Measurements from ENCODE around the gene VARS2.

VARS2 gene

DNA sequence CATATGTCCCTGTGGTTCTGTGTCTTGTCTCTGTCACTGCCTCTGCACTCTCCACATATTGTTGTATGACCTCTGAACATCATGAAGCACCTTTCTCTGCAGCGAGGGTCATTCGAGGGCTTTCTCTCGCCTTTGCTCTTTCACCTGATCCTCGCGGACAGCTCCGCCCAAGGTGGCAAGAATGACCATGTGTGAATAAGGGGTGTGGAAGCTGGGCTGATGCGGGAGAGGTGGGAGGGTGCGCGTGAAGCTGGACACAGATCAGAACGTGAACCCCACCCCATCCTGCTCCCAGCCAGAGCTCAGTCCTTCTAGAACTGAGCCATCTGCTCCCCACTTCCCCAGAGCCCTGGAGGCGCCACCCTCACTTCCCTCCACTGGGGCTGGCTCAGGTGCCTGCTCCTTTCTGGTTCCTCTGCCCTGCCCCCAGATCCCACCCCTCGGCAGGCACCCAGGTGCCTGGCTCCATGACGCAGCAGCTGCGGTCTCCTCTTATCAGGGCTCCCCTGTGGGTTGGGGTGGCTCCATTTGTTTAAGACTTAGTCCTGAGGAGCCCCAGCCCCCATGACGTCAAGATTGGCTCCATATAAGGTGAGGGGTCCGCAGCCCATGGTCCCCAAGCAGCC is 26.4 kb downstream of the VARS2 start, which contains the start of gene MUCL3:
Gene MUCL3 (plus strand): TSS at position 613 of the 626 bp plus-strand sequence. CDS start 27 bp downstream, outside the sequence.
- Histone ChIP-seq H3K79me2 (ENCODE audit: insufficient read depth, low read length) (no peaks in the 10 kb centered on the region), H4K20me1 (ENCODE audit: insufficient read depth, low read length) (no peaks in the 10 kb centered on the region), H3K4me1 (ENCODE audit: insufficient read depth, low read length) (no peaks in the 10 kb centered on the region), H3K27me3 (ENCODE audit: insufficient read depth, low read length, poor library complexity) (peaks cover 10% of the 10 kb centered on the region), H3K27ac (ENCODE audit: low read length) (no peak within 1 kb of the TSS), H3K36me3 (ENCODE audit: insufficient read depth, low read length) (no peaks in the 10 kb centered on the region), H3K4me3 (ENCODE audit: low read depth in 1 of 2, low read length in 2 of 2) (no peak within 1 kb of the TSS), H3K9ac (ENCODE audit: low read depth, low read length) (no peak within 1 kb of the TSS), H3K4me2 (ENCODE audit: insufficient read depth, low read length) (no peak within 1 kb of the TSS), H2AFZ (ENCODE audit: low read depth, low read length) (no peak within 1 kb of the TSS), H3K9me3 (ENCODE audit: insufficient read depth, low read length, severe bottlenecking) (peaks cover 3% of the 10 kb centered on the region)
- DNase-seq (no peak), ATAC-seq (ENCODE audit: insufficient read depth, low read depth) (no peak)
- no peak for TF ChIP-seq EZH2 (IDR thresholded peaks at IDR 0.05; ENCODE audit: borderline replicate concordance, low read depth, low read length, severe bottlenecking)
- TF ChIP-seq, protein P1, sequence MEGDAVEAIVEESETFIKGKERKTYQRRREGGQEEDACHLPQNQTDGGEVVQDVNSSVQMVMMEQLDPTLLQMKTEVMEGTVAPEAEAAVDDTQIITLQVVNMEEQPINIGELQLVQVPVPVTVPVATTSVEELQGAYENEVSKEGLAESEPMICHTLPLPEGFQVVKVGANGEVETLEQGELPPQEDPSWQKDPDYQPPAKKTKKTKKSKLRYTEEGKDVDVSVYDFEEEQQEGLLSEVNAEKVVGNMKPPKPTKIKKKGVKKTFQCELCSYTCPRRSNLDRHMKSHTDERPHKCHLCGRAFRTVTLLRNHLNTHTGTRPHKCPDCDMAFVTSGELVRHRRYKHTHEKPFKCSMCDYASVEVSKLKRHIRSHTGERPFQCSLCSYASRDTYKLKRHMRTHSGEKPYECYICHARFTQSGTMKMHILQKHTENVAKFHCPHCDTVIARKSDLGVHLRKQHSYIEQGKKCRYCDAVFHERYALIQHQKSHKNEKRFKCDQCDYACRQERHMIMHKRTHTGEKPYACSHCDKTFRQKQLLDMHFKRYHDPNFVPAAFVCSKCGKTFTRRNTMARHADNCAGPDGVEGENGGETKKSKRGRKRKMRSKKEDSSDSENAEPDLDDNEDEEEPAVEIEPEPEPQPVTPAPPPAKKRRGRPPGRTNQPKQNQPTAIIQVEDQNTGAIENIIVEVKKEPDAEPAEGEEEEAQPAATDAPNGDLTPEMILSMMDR (IDR thresholded peaks at IDR 0.05; ENCODE audit: borderline replicate concordance, extremely low read depth, low read length, poor library complexity, severe bottlenecking) = no peak

DNA sequence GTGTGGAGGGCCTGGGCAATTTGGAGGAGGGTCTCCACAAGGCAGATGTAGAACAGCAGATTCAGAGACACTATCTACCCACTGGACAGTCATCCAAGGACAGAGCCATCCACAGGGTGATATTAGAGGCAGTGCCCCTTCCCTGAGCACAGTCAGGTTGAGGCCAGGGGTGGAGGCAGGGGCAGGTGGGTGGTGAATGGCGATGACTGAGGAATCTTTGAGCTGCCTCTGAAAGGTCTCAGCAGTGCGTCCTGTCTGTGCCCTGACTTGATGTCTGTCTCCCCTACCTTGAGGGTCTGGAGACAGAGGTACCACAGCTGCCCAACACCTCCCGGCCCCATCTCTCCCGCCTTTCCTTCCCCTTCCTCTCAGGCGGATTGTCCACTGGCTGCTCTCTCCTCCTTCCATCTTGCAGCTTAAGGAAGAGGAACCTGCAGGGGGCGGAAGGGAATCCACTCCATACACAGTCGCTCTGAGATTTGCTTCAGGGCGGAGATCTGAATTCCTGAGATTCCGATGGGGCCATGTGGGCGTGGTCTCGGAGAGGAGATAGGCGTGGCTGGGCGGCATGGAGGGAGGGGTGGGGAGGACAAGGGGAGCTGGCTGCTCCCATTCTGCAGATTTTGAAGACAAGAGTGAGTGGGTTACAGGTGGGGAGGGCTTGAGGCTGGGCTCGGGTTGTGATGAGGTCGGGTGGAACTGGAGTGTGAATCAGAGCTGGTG is 28.5 kb downstream of the VARS2 start:
- TF ChIP-seq EZH2 (IDR thresholded peaks at IDR 0.05; ENCODE audit: borderline replicate concordance, low read depth, low read length, severe bottlenecking) = no peak
- TF ChIP-seq, protein P1 (IDR thresholded peaks at IDR 0.05; ENCODE audit: borderline replicate concordance, extremely low read depth, low read length, poor library complexity, severe bottlenecking) = no peak
- Histone ChIP-seq H3K9ac (ENCODE audit: low read depth, low read length) (no peak overlapping the region), H3K4me3 (ENCODE audit: low read depth in 1 of 2, low read length in 2 of 2) (no peak overlapping the region), H3K36me3 (ENCODE audit: insufficient read depth, low read length) (no peaks in the 10 kb centered on the region), H3K4me1 (ENCODE audit: insufficient read depth, low read length) (no peaks in the 10 kb centered on the region), H3K27ac (ENCODE audit: low read length) (no peak overlapping the region), H3K79me2 (ENCODE audit: insufficient read depth, low read length) (no peaks in the 10 kb centered on the region), H3K9me3 (ENCODE audit: insufficient read depth, low read length, severe bottlenecking) (peaks cover 3% of the 10 kb centered on the region), H3K4me2 (ENCODE audit: insufficient read depth, low read length) (no peak overlapping the region), H2AFZ (ENCODE audit: low read depth, low read length) (no peak overlapping the region), H3K27me3 (ENCODE audit: insufficient read depth, low read length, poor library complexity) (peaks cover 23% of the 10 kb centered on the region), H4K20me1 (ENCODE audit: insufficient read depth, low read length) (no peaks in the 10 kb centered on the region)
- ATAC-seq (ENCODE audit: insufficient read depth, low read depth) = no peak
- DNase-seq = no peak

DNA sequence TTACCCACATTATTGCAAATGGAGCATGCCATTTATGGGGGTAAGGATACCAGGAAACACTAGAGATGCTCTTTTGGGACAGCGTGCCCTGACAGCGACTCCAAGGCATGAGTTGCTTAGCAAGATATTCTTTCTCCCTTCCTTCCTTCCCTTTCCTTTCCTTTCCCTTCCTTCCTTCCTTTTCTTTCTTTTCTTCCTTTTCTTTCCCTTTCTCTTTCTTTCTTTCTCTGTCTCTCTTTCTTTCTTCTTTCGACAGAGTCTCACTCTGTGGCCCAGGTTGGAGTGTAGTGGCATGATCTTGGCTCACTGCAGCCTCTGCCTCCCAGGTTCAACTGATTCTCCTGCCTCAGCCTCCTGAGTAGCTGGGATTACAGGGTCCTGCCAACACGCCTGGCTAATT is 30.0 kb downstream of the VARS2 start:
- Histone ChIP-seq H3K9ac (ENCODE audit: low read depth, low read length) (no peak overlapping the region), H3K36me3 (ENCODE audit: insufficient read depth, low read length) (no peaks in the 10 kb centered on the region), H3K4me3 (ENCODE audit: low read depth in 1 of 2, low read length in 2 of 2) (no peak overlapping the region), H3K79me2 (ENCODE audit: insufficient read depth, low read length) (no peaks in the 10 kb centered on the region), H3K9me3 (ENCODE audit: insufficient read depth, low read length, severe bottlenecking) (peaks cover 3% of the 10 kb centered on the region), H3K4me2 (ENCODE audit: insufficient read depth, low read length) (no peak overlapping the region), H2AFZ (ENCODE audit: low read depth, low read length) (no peak overlapping the region), H3K4me1 (ENCODE audit: insufficient read depth, low read length) (no peaks in the 10 kb centered on the region), H3K27ac (ENCODE audit: low read length) (no peak overlapping the region), H3K27me3 (ENCODE audit: insufficient read depth, low read length, poor library complexity) (peaks cover 20% of the 10 kb centered on the region), H4K20me1 (ENCODE audit: insufficient read depth, low read length) (no peaks in the 10 kb centered on the region)
- no peak for TF ChIP-seq EZH2 (IDR thresholded peaks at IDR 0.05; ENCODE audit: borderline replicate concordance, low read depth, low read length, severe bottlenecking)
- TF ChIP-seq, protein P1 (IDR thresholded peaks at IDR 0.05; ENCODE audit: borderline replicate concordance, extremely low read depth, low read length, poor library complexity, severe bottlenecking) = no peak
- DNase-seq (no peak), ATAC-seq (ENCODE audit: insufficient read depth, low read depth) (no peak)
